K562 (cell line): Measurements from ENCODE around the gene NHLH1.

Source experiments
- BRCA1 ChIP-seq, 2 experiments: fragments of 450-650 bp in 1 of 2; sonication (generic) in 1 of 2; formaldehyde crosslinking in 1 of 2; IDR thresholded peaks; 2 replicates each; pipeline versions ENCODE4 v1.5.0 to v1.6.1; 2017 to 2020; ENCODE audit warnings: mild to moderate bottlenecking in 1 of 2, missing genetic modification reagents in 1 of 2
- ELF2 ChIP-seq: fragments of 250-450 bp; sonication (Bioruptor Pico); IDR thresholded peaks from 2 replicates; pipeline ENCODE4 v1.5.0; 2021; ENCODE audit warnings: mild to moderate bottlenecking
- MEIS2 ChIP-seq: fragments of 450-650 bp; IDR thresholded peaks from 2 replicates; pipeline ENCODE4 v1.6.1; 2014; ENCODE audit warnings: mild to moderate bottlenecking; ENCODE audit not compliant: partially characterized antibody
- RCOR1 ChIP-seq, 2 experiments: IDR thresholded peaks; 2 replicates each; pipeline ENCODE4 v1.6.1; 2012; ENCODE audit warnings: low read depth in 2 of 2, low read length in 2 of 2, borderline replicate concordance in 1 of 2, improper control_type of control experiment in 1 of 2
- SRSF9 ChIP-seq: fragments of 200-400 bp; formaldehyde crosslinking; IDR thresholded peaks from 2 replicates; pipeline ENCODE4 v1.6.1; 2017; ENCODE audit warnings: low read depth, low read length, borderline replicate concordance

- TF ChIP-seq ELF2 (no peak), SRSF9 (no peak), BRCA1 (IDR thresholded peaks at IDR 0.05) (no peak), BRCA1 (CRISPR knock-in tag; IDR thresholded peaks at IDR 0.05) (no peak), MEIS2 (no peak), RCOR1 (IDR thresholded peaks at IDR 0.05; ENCODE audit: borderline replicate concordance in 1 of 2, low read depth in 2 of 2, low read length in 2 of 2) (no peak)
These were observed 637 bp downstream of the NHLH1 start for GRCh38 chr1:160367516-160367900.
